Panc1 (cell line): ENCODE data around the gene DNAJB4. TPM values are rescaled to one million over a fixed set of nuclear protein-coding genes. Genes with fewer than 3 reads are reported as not detected.

Experiments used
- ATAC-seq: fragments of 200-7000 bp; cut with Tn5 transposase; 2 replicates; pipeline ENCODE4 v1.9.1; 2020; ENCODE audit warnings: mild to moderate bottlenecking, moderate library complexity
- BruUV-seq: library from RNA; stranded (reverse); fragments of 400-500 nt; replicated peaks from 2 replicates; lab custom pipeline; 2021; lab: Mats Ljungman, UMichigan
- CTCF ChIA-PET: fragments of 300-600 bp; sonication (Branson Sonifier 250); formaldehyde crosslinking; loops from one replicate; lab custom pipeline; 2022; ENCODE audit warnings: antibody characterized with exemption; lab: Charles Lee
- POLR2A ChIA-PET: fragments of 300-600 bp; sonication (Branson Sonifier 250); formaldehyde crosslinking; loops from one replicate; lab custom pipeline; 2022; ENCODE audit warnings: antibody characterized with exemption; lab: Charles Lee
- DNase-seq: peaks from one replicate; pipeline ENCODE4 v3.0.0-alpha.2; 2010; ENCODE audit warnings: low read depth, low spot score
- H3K27ac ChIP-seq: 2 replicates; pipeline ENCODE4 v1.5.1; 2011; ENCODE audit warnings: mild to moderate bottlenecking, low read length, inconsistent platforms
- H3K27me3 ChIP-seq: fragments of 200-500 bp; sonication (Bioruptor generic); 2 replicates; pipeline ENCODE4 v1.6.0; 2014; ENCODE audit warnings: low read length, inconsistent platforms; ENCODE audit not compliant: control insufficient read depth, insufficient read depth
- H3K36me3 ChIP-seq: fragments of 200-500 bp; sonication (Bioruptor generic); 2 replicates; pipeline ENCODE4 v1.5.1; 2014; ENCODE audit warnings: inconsistent platforms, mild to moderate bottlenecking, low read length, moderate library complexity; ENCODE audit not compliant: control insufficient read depth, insufficient read depth
- H3K4me1 ChIP-seq: 2 replicates; pipeline ENCODE4 v1.5.1; 2011; ENCODE audit warnings: inconsistent platforms, mild to moderate bottlenecking, low read length, moderate library complexity; ENCODE audit not compliant: control insufficient read depth, insufficient read depth
- H3K4me3 ChIP-seq, 2 experiments: 2 replicates each; pipeline ENCODE4 v1.5.1; 2011 to 2012; ENCODE audit warnings: low read depth in 2 of 2, low read length in 2 of 2, mild to moderate bottlenecking in 2 of 2, inconsistent platforms in 1 of 2, moderate library complexity in 1 of 2
- H3K9me3 ChIP-seq: fragments of 200-500 bp; sonication (Bioruptor generic); 2 replicates; pipeline ENCODE4 v1.5.1; 2014; ENCODE audit warnings: low read depth, mild to moderate bottlenecking, inconsistent platforms, low read length, moderate library complexity; ENCODE audit not compliant: control insufficient read depth, insufficient read depth
- POLR2AphosphoS5 ChIP-seq: IDR thresholded peaks from 2 replicates; pipeline ENCODE4 v1.6.1; 2012; ENCODE audit warnings: mild to moderate bottlenecking, low read depth, low read length, moderate library complexity
- SIN3A ChIP-seq: IDR thresholded peaks from 2 replicates; pipeline ENCODE4 v1.6.1; 2012; ENCODE audit warnings: low read depth, mild to moderate bottlenecking, low read length, moderate library complexity, borderline replicate concordance; ENCODE audit not compliant: insufficient read depth
- TCF7L2 ChIP-seq: IDR thresholded peaks from 2 replicates; pipeline ENCODE4 v1.6.1; 2011; ENCODE audit warnings: mild to moderate bottlenecking, low read depth, low read length, inconsistent platforms
- in situ Hi-C: cut with HindIII; loops from 2 replicates; pipeline ENCODE4 v1.10.0; 2016; ENCODE audit warnings: low sequenced_read_pairs, low pct_unique_long_range_greater_than_20kb
- intact Hi-C: fragments of 100-400 bp; cut with micrococcal nuclease; formaldehyde crosslinking; loops from one replicate; pipeline ENCODE4 v1.10.0; 2022; ENCODE audit not compliant: unreplicated experiment
- total RNA-seq: library from RNA; stranded (reverse); gene quantifications from one replicate; pipeline ENCODE4 v1.2.1, GENCODE V29; 2021; ENCODE audit not compliant: unreplicated experiment
- TF ChIP-seq, protein P1 (sequence below): fragments of 450-650 bp; IDR thresholded peaks from 2 replicates; pipeline ENCODE4 v1.5.1; 2017; ENCODE audit warnings: mild to moderate bottlenecking
- TF ChIP-seq, protein P2 (sequence below), 2 experiments: IDR thresholded peaks; 2 replicates each; pipeline ENCODE4 v1.6.1; 2011 to 2012; ENCODE audit warnings: low read depth in 2 of 2, control low read depth in 1 of 2, low read length in 1 of 2, mild to moderate bottlenecking in 1 of 2, moderate library complexity in 1 of 2; ENCODE audit not compliant: insufficient read depth in 1 of 2

Gene DNAJB4
- total RNA-seq, 1 experiment from 2014 or later: 14.9 TPM

DNA sequence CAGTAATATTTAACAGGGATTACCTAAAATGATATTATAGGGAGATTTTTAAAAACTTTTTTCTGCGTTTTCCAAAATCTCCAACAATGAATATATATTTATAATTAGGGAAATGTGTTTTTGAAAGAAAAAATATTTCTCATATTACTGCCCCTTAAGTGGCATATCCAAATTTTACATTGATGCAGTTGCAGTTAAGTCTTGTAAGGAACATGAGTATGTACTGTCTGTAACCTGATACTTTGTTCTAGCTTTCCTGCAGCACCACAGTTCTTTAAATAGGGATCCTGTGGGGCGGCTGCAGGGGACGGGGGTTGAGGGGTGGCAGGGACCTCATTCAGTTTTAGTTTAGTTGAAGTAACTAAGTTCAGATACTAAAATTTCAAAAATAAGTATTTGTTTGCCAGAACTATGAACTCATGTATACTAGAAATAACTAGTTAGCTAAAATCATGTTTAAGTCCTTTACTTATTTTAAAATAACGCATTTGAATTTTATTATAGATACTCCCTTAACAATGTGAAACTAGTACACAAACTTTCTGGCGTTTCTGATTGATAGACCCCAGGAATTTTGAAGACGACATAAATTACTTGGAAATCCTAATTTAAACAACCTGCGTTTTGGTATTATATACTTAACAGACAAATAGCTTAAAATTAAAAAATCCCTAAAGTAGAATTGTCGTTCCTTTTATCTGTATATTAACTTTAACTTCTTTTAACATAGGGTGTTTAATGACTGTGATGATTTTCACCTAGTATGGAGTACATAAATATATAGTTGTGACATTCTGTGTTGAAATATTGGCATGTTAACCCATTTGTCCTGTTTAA, 639 bp upstream of the DNAJB4 start:
- H3K4me3 ChIP-seq: peak overlapping the region; percentile 55
- DNase-seq (peak; percentile 74), ATAC-seq (peak; percentile 87)
- peaks cover 24% of the 10 kb centered on the region for H3K4me1 ChIP-seq
- peak overlapping the region; percentile 96 for H3K27ac ChIP-seq
- TSS peak; percentile 100 for BruUV-seq
- intact Hi-C loops (loop anchor here (10.0 kb wide), 1 partner anchor 101 kb away; no protein-coding TSS in a partner anchor), in situ Hi-C loops (no loop called here)
- no peaks in the 10 kb centered on the region for H3K36me3 ChIP-seq
- POLR2A ChIA-PET: interaction anchor here (0.6 to 1.2 kb wide), 7 partner anchors 9 to 267 kb away, joined by 3 to 8 read pairs (median 4); partner anchors contain the start of gene FUBP1
- H3K27me3 ChIP-seq: no peaks in the 10 kb centered on the region
- no peaks in the 10 kb centered on the region for H3K9me3 ChIP-seq
- CTCF ChIA-PET: interaction anchor here (0.6 to 1.5 kb wide), 4 partner anchors 9 to 320 kb away, joined by 4 to 11 read pairs (median 6); no protein-coding TSS in a partner anchor
- TF ChIP-seq, protein P1, sequence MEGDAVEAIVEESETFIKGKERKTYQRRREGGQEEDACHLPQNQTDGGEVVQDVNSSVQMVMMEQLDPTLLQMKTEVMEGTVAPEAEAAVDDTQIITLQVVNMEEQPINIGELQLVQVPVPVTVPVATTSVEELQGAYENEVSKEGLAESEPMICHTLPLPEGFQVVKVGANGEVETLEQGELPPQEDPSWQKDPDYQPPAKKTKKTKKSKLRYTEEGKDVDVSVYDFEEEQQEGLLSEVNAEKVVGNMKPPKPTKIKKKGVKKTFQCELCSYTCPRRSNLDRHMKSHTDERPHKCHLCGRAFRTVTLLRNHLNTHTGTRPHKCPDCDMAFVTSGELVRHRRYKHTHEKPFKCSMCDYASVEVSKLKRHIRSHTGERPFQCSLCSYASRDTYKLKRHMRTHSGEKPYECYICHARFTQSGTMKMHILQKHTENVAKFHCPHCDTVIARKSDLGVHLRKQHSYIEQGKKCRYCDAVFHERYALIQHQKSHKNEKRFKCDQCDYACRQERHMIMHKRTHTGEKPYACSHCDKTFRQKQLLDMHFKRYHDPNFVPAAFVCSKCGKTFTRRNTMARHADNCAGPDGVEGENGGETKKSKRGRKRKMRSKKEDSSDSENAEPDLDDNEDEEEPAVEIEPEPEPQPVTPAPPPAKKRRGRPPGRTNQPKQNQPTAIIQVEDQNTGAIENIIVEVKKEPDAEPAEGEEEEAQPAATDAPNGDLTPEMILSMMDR: no peak
- TF ChIP-seq POLR2AphosphoS5: peak; percentile 98
- TF ChIP-seq SIN3A: no peak
- no peak for TF ChIP-seq TCF7L2
- TF ChIP-seq, protein P2, sequence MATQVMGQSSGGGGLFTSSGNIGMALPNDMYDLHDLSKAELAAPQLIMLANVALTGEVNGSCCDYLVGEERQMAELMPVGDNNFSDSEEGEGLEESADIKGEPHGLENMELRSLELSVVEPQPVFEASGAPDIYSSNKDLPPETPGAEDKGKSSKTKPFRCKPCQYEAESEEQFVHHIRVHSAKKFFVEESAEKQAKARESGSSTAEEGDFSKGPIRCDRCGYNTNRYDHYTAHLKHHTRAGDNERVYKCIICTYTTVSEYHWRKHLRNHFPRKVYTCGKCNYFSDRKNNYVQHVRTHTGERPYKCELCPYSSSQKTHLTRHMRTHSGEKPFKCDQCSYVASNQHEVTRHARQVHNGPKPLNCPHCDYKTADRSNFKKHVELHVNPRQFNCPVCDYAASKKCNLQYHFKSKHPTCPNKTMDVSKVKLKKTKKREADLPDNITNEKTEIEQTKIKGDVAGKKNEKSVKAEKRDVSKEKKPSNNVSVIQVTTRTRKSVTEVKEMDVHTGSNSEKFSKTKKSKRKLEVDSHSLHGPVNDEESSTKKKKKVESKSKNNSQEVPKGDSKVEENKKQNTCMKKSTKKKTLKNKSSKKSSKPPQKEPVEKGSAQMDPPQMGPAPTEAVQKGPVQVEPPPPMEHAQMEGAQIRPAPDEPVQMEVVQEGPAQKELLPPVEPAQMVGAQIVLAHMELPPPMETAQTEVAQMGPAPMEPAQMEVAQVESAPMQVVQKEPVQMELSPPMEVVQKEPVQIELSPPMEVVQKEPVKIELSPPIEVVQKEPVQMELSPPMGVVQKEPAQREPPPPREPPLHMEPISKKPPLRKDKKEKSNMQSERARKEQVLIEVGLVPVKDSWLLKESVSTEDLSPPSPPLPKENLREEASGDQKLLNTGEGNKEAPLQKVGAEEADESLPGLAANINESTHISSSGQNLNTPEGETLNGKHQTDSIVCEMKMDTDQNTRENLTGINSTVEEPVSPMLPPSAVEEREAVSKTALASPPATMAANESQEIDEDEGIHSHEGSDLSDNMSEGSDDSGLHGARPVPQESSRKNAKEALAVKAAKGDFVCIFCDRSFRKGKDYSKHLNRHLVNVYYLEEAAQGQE (IDR thresholded peaks at IDR 0.05; ENCODE audit: insufficient read depth in 1 of 2, low read depth in 2 of 2, low read length in 1 of 2): peak in 1 of 2 experiments; percentile 13; a peak in 1 of 4 replicates

DNA sequence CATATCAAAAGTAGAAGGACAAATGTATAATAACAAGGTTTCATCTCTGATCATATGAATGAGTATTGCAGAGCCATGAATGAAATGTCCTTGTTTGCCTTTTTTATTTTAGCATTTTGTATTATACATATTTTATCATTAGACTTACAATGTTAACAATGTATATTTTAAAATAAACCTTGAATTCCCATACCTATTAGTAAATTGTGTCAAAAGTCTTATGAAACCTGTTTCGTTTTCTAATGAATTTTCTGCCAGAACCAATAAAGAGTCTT, 646 bp downstream of the DNAJB4 start:
- ChIA-PET POLR2A (interaction anchor here (0.6 to 1.2 kb wide), 2 partner anchors 27 to 36 kb away, joined by 3 to 8 read pairs; partner anchors contain the start of gene FUBP1), CTCF (interaction anchor here (1.0 to 1.5 kb wide), 2 partner anchors 11 to 29 kb away, joined by 3 to 4 read pairs; no protein-coding TSS in a partner anchor)
- intact Hi-C loops (loop anchor here (10.0 kb wide), 1 partner anchor 99 kb away; no protein-coding TSS in a partner anchor), in situ Hi-C loops (no loop called here)
- peaks cover 24% of the 10 kb centered on the region for H3K4me1 ChIP-seq
- H3K36me3 ChIP-seq: no peaks in the 10 kb centered on the region
- no peaks in the 10 kb centered on the region for H3K9me3 ChIP-seq
- no peak for TF ChIP-seq SIN3A
- TF ChIP-seq POLR2AphosphoS5: no peak
- TF ChIP-seq TCF7L2: no peak
- TF ChIP-seq, protein P1: no peak
- TF ChIP-seq, protein P2 (IDR thresholded peaks at IDR 0.05; ENCODE audit: insufficient read depth in 1 of 2, low read depth in 2 of 2, low read length in 1 of 2): no peak
- H3K4me3 ChIP-seq: peak overlapping the region; percentile 55
- DNase-seq (no peak), ATAC-seq (no peak)
- H3K27me3 ChIP-seq: no peaks in the 10 kb centered on the region
- H3K27ac ChIP-seq: peak overlapping the region; percentile 96
- BruUV-seq: TSS peak; percentile 70
